Activated CD4-positive, alpha-beta T cell treated with anti-CD3 and anti-CD28 coated beads, Interleukin-2, Interleukin-4, amounts not matched to agents 100 ng/mL and 50 ng/mL, durations not matched to agents 16 hours and 8 hours (primary cell): ENCODE results near the gene GAB2.
A peak's percentile ranks its signal among the peaks of the same experiment; 100 is the strongest.

ENCODE experiments used
- DNase-seq: peaks from one replicate; pipeline ENCODE4 v3.0.0-alpha.2; 2020; ENCODE audit warnings: low spot score

GAB2 gene

GRCh38 chr11:78400702-78401101, 16.9 kb downstream of the GAB2 start:
- DNase-seq = no peak

GRCh38 chr11:78400116-78400515, 17.5 kb downstream of the GAB2 start:
- DNase-seq = no peak

GRCh38 chr11:78399136-78399535, 18.5 kb downstream of the GAB2 start:
- no peak for DNase-seq

DNA sequence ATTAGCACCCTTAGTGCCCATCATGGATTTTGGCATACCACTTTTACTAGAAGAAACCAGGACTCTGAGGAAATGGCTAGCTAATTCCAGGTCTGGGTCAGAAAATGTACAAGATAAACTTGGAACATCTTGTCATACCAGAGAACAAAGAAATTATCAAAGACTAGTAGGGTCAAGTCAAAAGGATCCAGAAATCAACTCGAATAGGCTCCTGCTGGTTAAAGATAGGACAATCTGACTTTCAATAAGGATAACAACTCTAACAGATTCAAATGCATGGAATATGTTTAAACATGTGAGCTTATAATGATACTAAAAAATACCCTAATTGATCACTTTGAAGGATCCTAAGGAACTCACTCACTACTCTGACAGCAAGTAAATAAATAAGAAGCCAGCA, 18.9 kb downstream of the GAB2 start:
- DNase-seq = no peak

DNA sequence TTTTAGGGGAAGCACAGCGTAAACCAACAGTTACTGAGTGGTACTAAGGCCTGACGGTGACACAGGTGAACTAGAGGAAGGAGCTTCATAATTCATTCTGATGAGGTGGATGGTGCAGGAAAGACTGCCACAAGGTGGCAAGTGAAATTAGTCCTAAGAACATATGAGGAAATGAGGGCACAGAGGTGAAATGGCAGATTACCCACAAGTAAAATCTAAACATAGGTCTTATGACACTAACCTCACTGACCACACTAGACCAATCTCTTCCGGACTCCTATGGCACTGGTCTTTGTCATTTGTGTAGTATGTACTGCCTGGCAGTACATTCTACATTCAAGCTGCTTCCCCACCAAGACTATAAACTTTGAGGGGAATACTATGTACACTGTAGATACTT, 20.2 kb downstream of the GAB2 start:
- peak; percentile 60 for DNase-seq

- no peak for DNase-seq
These were observed 22.0 kb downstream of the GAB2 start for GRCh38 chr11:78395597-78395996.

DNA sequence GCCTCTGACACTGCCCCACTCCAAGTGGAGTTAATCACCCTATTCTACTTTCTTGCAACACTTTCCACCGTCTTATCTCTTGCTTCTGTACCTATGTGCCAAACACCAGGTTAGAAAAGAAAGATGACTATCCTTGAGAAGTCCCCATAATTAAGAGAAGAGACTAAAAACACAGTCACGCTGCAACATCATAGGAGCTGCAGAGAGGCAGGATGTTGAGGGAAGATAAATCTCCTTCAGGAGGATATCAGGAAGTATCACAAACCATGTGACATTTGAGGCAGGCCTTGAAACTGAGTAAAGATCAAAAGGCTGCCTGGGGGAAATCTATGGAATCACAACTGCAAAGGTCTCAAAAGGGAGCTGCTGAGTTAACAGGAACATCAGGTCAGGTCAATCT, 24.8 kb downstream of the GAB2 start:
- DNase-seq = no peak

- DNase-seq = no peak
These were observed 26.2 kb downstream of the GAB2 start for GRCh38 chr11:78391424-78391823.

GRCh38 chr11:78390809-78391208, 26.8 kb downstream of the GAB2 start:
- no peak for DNase-seq

DNA sequence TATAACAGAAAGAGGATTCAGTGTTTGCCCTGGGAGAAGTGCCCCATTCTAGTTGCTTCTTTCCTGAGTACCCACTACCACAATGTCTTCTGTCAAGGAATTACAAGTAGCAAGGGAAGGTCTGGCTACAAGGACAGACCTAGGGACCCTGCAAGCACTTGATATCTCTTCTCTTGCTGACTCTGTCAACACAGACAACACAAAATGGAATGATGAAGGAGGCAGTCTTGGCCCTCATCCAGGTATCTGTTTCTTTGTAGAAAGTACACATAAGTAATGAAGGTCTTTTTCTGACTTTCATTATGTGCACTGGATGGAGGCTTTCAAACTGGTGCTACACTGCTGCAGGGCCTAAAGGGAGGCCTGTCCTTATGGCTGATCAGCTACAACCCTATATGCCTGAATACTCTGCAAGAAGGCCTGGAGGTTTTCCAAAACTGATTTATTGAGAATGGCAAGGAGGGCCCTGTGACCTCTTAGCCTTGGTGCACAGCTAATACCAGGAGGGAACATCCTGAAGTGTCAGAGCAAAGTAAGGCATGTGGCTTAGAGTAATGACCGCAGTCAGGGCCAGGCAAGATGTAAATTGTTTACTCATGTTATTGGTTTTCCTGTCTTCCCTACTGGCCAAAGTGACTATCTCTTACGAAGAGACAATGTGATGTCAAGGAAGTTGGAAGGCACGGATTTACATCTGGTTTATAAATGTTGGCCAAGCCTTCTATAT, 31.2 kb downstream of the GAB2 start:
- no peak for DNase-seq

DNA sequence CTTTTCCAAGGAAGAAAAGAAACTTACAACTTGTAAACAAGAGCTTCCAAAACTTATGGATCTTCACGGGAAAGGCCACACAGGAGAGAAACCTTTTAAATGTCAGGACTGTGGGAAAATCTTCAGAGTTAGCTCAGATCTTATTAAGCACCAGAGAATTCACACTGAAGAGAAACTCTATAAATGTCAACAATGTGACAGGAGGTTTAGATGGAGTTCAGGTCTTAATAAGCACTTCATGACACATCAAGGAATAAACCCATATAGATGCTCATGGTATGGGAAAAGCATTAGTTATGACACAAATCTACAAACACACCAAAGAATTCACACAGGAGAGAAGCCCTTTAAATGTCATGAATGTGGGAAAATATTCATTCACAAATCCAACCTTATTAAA, 32.4 kb downstream of the GAB2 start:
- DNase-seq = no peak

DNA sequence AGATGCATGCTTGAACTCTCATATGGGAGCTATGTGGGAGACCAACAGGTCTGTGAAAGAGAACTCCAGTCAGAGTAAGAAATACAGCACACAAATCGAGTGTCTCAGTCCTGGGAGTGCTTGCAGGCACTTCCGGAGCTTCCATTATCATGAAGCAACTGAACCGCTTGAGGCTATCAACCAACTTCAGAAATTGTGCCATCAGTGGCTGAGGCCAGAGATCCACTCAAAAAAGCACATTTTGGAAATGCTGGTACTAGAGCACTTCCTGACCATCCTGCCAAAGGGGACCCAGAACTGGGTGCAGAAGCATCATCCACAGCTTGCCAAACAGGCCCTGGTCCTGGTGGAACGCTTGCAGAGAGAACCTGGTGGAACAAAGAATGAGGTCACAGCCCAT, 33.4 kb downstream of the GAB2 start:
- DNase-seq = no peak

GRCh38 chr11:78381865-78382264, 35.8 kb downstream of the GAB2 start:
- no peak for DNase-seq

- DNase-seq = no peak
These were observed 37.0 kb downstream of the GAB2 start for GRCh38 chr11:78380615-78381051.

DNA sequence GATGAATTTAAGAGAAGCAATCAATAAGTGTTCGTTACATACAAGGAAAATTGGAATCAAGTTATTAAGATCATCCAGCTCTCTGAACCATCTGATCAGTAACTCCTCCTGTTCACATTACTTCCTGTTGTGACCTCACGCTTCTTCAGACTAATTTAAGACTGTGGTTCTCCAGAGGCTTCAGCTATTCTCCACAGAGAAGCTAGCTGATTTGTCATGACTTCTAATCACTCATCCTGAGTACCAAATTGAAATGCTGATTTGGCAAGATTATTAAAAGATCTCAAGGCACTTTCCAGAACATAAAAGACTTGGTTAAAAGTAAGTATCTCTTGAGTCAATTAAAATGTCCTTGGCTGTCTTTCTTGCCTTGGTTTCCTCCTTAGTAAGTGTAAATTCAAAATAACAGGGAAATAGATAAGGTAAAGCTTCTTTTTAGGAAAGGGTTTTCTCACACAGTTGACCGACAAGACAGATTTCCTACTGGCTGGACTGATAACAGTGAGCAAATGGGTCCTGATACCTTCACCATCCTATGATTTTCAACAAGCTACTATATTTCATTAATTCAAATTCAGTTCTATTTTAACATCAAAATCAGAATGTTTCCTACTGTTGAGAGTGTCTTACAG, 38.5 kb downstream of the GAB2 start:
- no peak for DNase-seq

DNA sequence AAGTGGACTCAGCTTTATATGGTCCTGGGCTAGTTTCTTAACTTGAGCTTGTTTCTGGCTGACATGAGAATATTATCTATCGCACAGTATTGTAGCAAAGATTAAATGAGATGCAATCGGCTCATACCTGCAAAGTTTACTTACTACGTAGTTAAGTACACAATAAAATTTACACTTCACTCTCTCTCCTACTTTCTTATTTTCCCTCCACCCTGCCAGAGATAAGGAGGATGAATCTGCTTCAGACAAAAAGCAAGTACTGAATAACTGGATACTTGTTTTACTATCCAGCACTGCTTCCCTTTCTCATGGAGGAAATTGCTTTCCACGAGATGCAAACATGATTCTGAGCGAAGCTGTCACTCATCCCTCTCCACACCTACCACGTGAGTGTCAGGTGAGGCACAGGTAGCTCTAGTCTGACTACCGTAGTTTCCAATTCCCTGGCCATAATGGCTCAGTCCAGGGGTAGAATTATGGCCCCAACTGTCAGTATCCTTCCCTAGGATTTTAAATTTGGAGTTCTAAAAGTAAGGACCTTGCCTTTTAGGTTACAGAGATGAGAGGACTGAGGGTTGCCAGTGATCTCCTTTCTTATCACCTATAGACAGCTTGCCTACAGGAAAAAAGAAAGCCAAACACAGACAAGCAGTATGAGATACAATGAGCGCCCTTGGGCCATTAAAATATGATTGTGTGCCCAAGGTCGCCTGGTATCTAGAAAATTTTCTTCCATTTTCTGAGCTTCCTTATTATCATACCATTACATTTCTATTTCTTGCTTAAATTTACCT, 39.8 kb downstream of the GAB2 start:
- DNase-seq = no peak

DNA sequence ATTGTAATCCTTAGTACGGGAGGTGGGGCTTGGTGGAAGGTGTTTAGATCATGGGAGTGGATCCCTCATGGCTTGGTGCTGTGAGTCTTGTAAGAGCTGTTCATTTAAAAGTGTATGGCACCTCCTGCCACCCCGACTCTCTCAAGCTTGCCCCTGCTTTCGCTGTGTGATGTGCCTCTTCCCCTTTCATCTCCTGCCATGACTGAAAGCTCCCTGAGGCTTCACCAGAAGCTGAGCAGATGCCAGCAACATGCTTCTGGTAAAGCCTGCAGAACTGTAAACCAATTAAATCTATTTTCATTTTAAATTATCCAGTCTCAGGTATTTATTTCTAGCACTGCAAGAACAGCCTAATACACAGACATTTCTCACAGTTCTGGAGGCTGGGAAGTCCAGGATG, 40.8 kb downstream of the GAB2 start:
- DNase-seq = no peak

- DNase-seq = no peak
These were observed 42.7 kb downstream of the GAB2 start for GRCh38 chr11:78374917-78375316.

- DNase-seq = no peak
These were observed 43.9 kb downstream of the GAB2 start for GRCh38 chr11:78373689-78374088.

- no peak for DNase-seq
These were observed 45.4 kb downstream of the GAB2 start for GRCh38 chr11:78372114-78372768.

DNA sequence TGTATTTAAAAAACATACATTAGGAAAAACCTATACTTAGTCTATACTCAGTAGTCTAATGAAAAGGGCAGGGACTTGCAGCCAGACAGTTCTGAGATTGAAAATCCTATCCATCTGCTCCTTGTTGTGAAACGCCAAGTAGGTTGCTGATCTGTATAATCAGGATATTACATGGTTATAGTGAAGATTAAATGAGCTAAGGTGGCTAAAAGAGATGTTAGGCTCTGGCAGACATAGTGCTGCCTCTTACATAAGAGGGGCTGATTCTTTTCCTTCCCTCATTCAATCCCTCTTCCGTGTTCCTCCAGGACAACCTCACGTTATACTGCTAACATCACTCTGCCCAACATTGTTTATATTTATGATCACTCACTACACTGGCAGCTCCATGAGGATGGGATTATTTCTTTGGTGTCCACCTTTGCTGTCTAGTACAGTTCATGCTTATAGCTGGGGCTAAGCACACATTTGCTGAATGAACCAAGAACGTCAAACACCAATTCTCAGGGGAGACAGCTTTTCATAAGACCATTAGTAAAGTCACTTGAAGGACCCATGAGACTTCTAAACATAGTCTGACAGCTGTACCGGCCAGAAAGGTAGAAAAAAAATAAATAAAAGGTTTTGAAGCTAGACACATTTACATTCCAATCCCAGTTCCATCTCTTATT, 46.3 kb downstream of the GAB2 start:
- no peak for DNase-seq
